CD14-positive monocyte (primary cell): ENCODE measurements around the gene CXorf49. TPM values are rescaled to one million over a fixed set of nuclear protein-coding genes. Genes with fewer than 3 reads are reported as not detected.
"Not testable (repeated sequence)": the region's sequence is repeated elsewhere in the genome, so short reads cannot be mapped to it uniquely, and the experiment has no call there.

ENCODE experiments used
- DNase-seq, 3 donors: peaks; one replicate each; pipeline ENCODE4 v3.0.0-alpha.2; 2011 to 2022
- H2AFZ ChIP-seq: 2 replicates; pipeline ENCODE4 v1.6.0; 2012; ENCODE audit warnings: mild to moderate bottlenecking, low read depth, low read length, inconsistent platforms; ENCODE audit not compliant: insufficient read depth, poor library complexity, severe bottlenecking
- H3K27ac ChIP-seq, 2 donors: 1 replicate in 1 of 2; 2 replicates in 1 of 2; pipeline ENCODE4 v1.5.1; 2012 to 2013; ENCODE audit warnings: low read length in 2 of 2, control low read depth in 1 of 2, inconsistent platforms in 1 of 2, low read depth in 1 of 2, mild to moderate bottlenecking in 1 of 2
- H3K27me3 ChIP-seq, 2 donors: one replicate each; pipeline versions ENCODE4 v1.6.0 to v1.6.1; 2011 to 2013; ENCODE audit warnings: low read length in 2 of 2; ENCODE audit not compliant: control insufficient read depth in 2 of 2, insufficient read depth in 2 of 2
- H3K36me3 ChIP-seq, 2 donors: replicated peaks in 1 of 2; 1 replicate in 1 of 2; 2 replicates in 1 of 2; pipeline versions ENCODE4 v1.5.1 to v1.6.1; 2012 to 2013; ENCODE audit warnings: low read length in 2 of 2, control low read depth in 1 of 2, inconsistent platforms in 1 of 2, mild to moderate bottlenecking in 1 of 2; ENCODE audit not compliant: insufficient read depth in 2 of 2, control insufficient read depth in 1 of 2
- H3K4me1 ChIP-seq, 2 donors: 1 replicate in 1 of 2; 2 replicates in 1 of 2; pipeline versions ENCODE4 v1.5.1 to v1.6.1; 2012 to 2013; ENCODE audit warnings: low read length in 2 of 2, control low read depth in 1 of 2, inconsistent platforms in 1 of 2, mild to moderate bottlenecking in 1 of 2, moderate library complexity in 1 of 2; ENCODE audit not compliant: insufficient read depth in 2 of 2, control insufficient read depth in 1 of 2
- H3K4me2 ChIP-seq: replicated peaks from 2 replicates; pipeline ENCODE3; 2012; ENCODE audit warnings: low read length, moderate library complexity, mild to moderate bottlenecking; ENCODE audit not compliant: poor library complexity, severe bottlenecking; ENCODE audit errors: extremely low read depth
- H3K4me3 ChIP-seq, 3 experiments: fragments of 200-600 bp in 1 of 3; sonication (generic) in 1 of 3; replicated peaks in 1 of 3; 1 replicate in 2 of 3; 2 replicates in 1 of 3; pipeline ENCODE4 v1.5.1; 2011 to 2013; ENCODE audit warnings: low read length in 3 of 3, mild to moderate bottlenecking in 3 of 3, control low read depth in 2 of 3, low read depth in 2 of 3, inconsistent platforms in 1 of 3, moderate library complexity in 1 of 3
- H3K79me2 ChIP-seq: 2 replicates; pipeline ENCODE4 v1.6.0; 2012; ENCODE audit warnings: mild to moderate bottlenecking, control low read depth, inconsistent platforms, low read length, moderate library complexity; ENCODE audit not compliant: insufficient read depth
- H3K9ac ChIP-seq: 2 replicates; pipeline ENCODE4 v1.6.0; 2017; ENCODE audit warnings: low read length, mild to moderate bottlenecking; ENCODE audit not compliant: insufficient read depth, poor library complexity, severe bottlenecking
- H3K9me3 ChIP-seq, 2 donors: replicated peaks in 1 of 2; 1 replicate in 1 of 2; 2 replicates in 1 of 2; pipeline versions ENCODE4 v1.5.1 to v1.6.1; 2012 to 2013; ENCODE audit warnings: low read length in 2 of 2, control low read depth in 1 of 2; ENCODE audit not compliant: control insufficient read depth in 1 of 2, insufficient read depth in 1 of 2
- H4K20me1 ChIP-seq: 2 replicates; pipeline ENCODE4 v1.6.0; 2012; ENCODE audit warnings: mild to moderate bottlenecking, low read length, control low read depth, moderate library complexity; ENCODE audit not compliant: insufficient read depth
- H3K27ac Mint-ChIP-seq, 7 donors: one replicate each; pipeline ENCODE4 v1.8.0; 2020; ENCODE audit warnings: mild to moderate bottlenecking in 7 of 7, mixed read lengths in 7 of 7, moderate library complexity in 6 of 7, inconsistent platforms in 2 of 7
- H3K27me3 Mint-ChIP-seq, 3 donors: one replicate each; pipeline ENCODE4 v1.8.0; 2021 to 2022; ENCODE audit warnings: low read depth in 3 of 3, mild to moderate bottlenecking in 3 of 3, mixed read lengths in 3 of 3, moderate library complexity in 3 of 3, inconsistent platforms in 1 of 3
- H3K36me3 Mint-ChIP-seq, 2 donors: one replicate each; pipeline ENCODE4 v1.8.0; 2020; ENCODE audit warnings: mixed read lengths in 2 of 2, inconsistent platforms in 1 of 2, mild to moderate bottlenecking in 1 of 2
- H3K4me1 Mint-ChIP-seq: one replicate; pipeline ENCODE4 v1.8.0; 2020; ENCODE audit warnings: mild to moderate bottlenecking, mixed read lengths
- H3K4me3 Mint-ChIP-seq, 2 donors: one replicate each; pipeline ENCODE4 v1.8.0; 2020; ENCODE audit warnings: mild to moderate bottlenecking in 2 of 2, mixed read lengths in 2 of 2, moderate library complexity in 1 of 2
- H3K9me3 Mint-ChIP-seq, 7 donors: one replicate each; pipeline ENCODE4 v1.8.0; 2020 to 2022; ENCODE audit warnings: mixed read lengths in 7 of 7, mild to moderate bottlenecking in 6 of 7, moderate library complexity in 6 of 7, inconsistent platforms in 2 of 7
- CTCF ChIP-seq: fragments of 200-600 bp; IDR thresholded peaks from one replicate; pipeline ENCODE4 v1.8.0; 2022; ENCODE audit warnings: antibody characterized with exemption, mild to moderate bottlenecking
- WGBS: methylation state at CpG from one replicate; pipeline ENCODE4 v1.1.5; 2013; ENCODE audit warnings: missing lambda C conversion rate; ENCODE audit not compliant: insufficient coverage; 5-methylcytosine and 5-hydroxymethylcytosine counted together
- intact Hi-C, 2 donors: fragments of 100-400 bp; cut with micrococcal nuclease; formaldehyde crosslinking; loops; one replicate each; pipeline versions ENCODE4 v1.15.0 to v1.15.1; 2023
- polyA plus RNA-seq, 3 donors: library from polyadenylated mRNA; depleted of rRNA in 1 of 3; unstranded in 2 of 3; stranded (reverse) in 1 of 3; fragments of 300-500 nt in 2 of 3; fragments of >200 nt in 1 of 3; fragmentation: Illumina TruSeq in 2 of 3; gene quantifications; 1 replicate in 2 of 3; 2 replicates in 1 of 3; pipeline ENCODE4 v1.2.3, GENCODE V29; 2012 to 2021

The CXorf49 gene
- polyA plus RNA-seq, 3 donors: not detected

- Histone ChIP-seq H3K9ac (no peak overlapping the region), H3K4me1 (no peaks in the 10 kb centered on the region), H3K9me3 (no peaks in the 10 kb centered on the region), H3K27me3 (no peaks in the 10 kb centered on the region), H4K20me1 (no peaks in the 10 kb centered on the region), H2AFZ (no peak overlapping the region), H3K79me2 (no peaks in the 10 kb centered on the region), H3K4me3 (no peak overlapping the region), H3K27ac (no peak overlapping the region), H3K36me3 (no peaks in the 10 kb centered on the region), H3K4me2 (no peak overlapping the region)
- peak overlapping the region in 1 of 7 donors; percentile 24 for H3K27ac Mint-ChIP-seq
- TF ChIP-seq CTCF: no peak
- intact Hi-C loops: no loop called here
- peaks cover 0 to 10% (median 2%) of the 10 kb centered on the region in 7 donors for H3K9me3 Mint-ChIP-seq
- H3K36me3 Mint-ChIP-seq: no peaks in the 10 kb centered on the region
- no peak for DNase-seq
- H3K4me1 Mint-ChIP-seq: peaks cover 7% of the 10 kb centered on the region
- no CpG with 5 or more reads among the region's 11 CpGs for WGBS
- no peak overlapping the region for H3K4me3 Mint-ChIP-seq
- peaks cover 7 to 29% (median 15%) of the 10 kb centered on the region in 3 donors for H3K27me3 Mint-ChIP-seq
These were observed 46.1 kb downstream of the CXorf49 start for GRCh38 chrX:71671938-71672337.

- H3K36me3 ChIP-seq: no peaks in the 10 kb centered on the region
- H3K27ac ChIP-seq: no peak overlapping the region
- no peak overlapping the region for H3K4me3 Mint-ChIP-seq
- no peak overlapping the region for H2AFZ ChIP-seq
- H3K9ac ChIP-seq: no peak overlapping the region
- peaks cover 0 to 10% (median 2%) of the 10 kb centered on the region in 7 donors for H3K9me3 Mint-ChIP-seq
- intact Hi-C loops: no loop called here
- H3K79me2 ChIP-seq: no peaks in the 10 kb centered on the region
- no peak for DNase-seq
- H3K27me3 Mint-ChIP-seq: peaks cover 7 to 29% (median 15%) of the 10 kb centered on the region in 3 donors
- TF ChIP-seq CTCF: no peak
- WGBS: 0% methylated on average over 3 of the region's 12 CpGs
- no peaks in the 10 kb centered on the region for H3K9me3 ChIP-seq
- no peak overlapping the region for H3K27ac Mint-ChIP-seq
- H3K4me3 ChIP-seq: no peak overlapping the region
- H3K4me1 Mint-ChIP-seq: peaks cover 7% of the 10 kb centered on the region
- H4K20me1 ChIP-seq: no peaks in the 10 kb centered on the region
- no peaks in the 10 kb centered on the region for H3K36me3 Mint-ChIP-seq
- H3K4me2 ChIP-seq: no peak overlapping the region
- no peaks in the 10 kb centered on the region for H3K4me1 ChIP-seq
- H3K27me3 ChIP-seq: no peaks in the 10 kb centered on the region
These were observed 46.9 kb downstream of the CXorf49 start for GRCh38 chrX:71671043-71671780.

GRCh38 chrX:71669947-71670346 lies 48.1 kb downstream of the CXorf49 start:
- H3K9me3 ChIP-seq, H3K36me3 ChIP-seq, H3K27me3 ChIP-seq, H3K27ac ChIP-seq, H2AFZ ChIP-seq, H3K4me2 ChIP-seq, H3K4me1 Mint-ChIP-seq, H3K9ac ChIP-seq, H4K20me1 ChIP-seq, H3K4me3 ChIP-seq, H3K4me3 Mint-ChIP-seq, DNase-seq, intact Hi-C loops, H3K9me3 Mint-ChIP-seq, H3K36me3 Mint-ChIP-seq, H3K79me2 ChIP-seq, H3K4me1 ChIP-seq, H3K27ac Mint-ChIP-seq: not testable (repeated sequence)
- no CpG with 5 or more reads among the region's 10 CpGs for WGBS
- H3K27me3 Mint-ChIP-seq: peaks cover 7 to 29% (median 15%) of the 10 kb centered on the region in 3 donors
